Neural cell (in vitro differentiated cells): Measurements from ENCODE around the gene PAK1. TPM values are rescaled to one million over a fixed set of nuclear protein-coding genes. Genes with fewer than 3 reads are reported as not detected.

Source experiments
- H2AFZ ChIP-seq: fragments of 200-600, 300-800 bp; sonication (generic), shearing (Covaris generic); 2 replicates; pipeline ENCODE4 v1.6.0; 2014; ENCODE audit warnings: low read depth, mild to moderate bottlenecking, antibody characterized with exemption, low read length, moderate library complexity
- H3F3A ChIP-seq: fragments of 200-600 bp; shearing (Covaris generic); 2 replicates; pipeline ENCODE4 v1.6.1; 2016; ENCODE audit warnings: mild to moderate bottlenecking, moderate library complexity, mixed read lengths, antibody characterized with exemption, low read length; ENCODE audit not compliant: insufficient read depth, poor library complexity, severe bottlenecking
- H3K27ac ChIP-seq: fragments of 200-600, 300-800 bp; sonication (generic), shearing (Covaris generic); 2 replicates; pipeline ENCODE4 v1.5.1; 2014; ENCODE audit warnings: mild to moderate bottlenecking, low read length, moderate library complexity
- H3K27me3 ChIP-seq: fragments of 300-800, 200-600 bp; sonication (generic), shearing (Covaris generic); 2 replicates; pipeline ENCODE4 v1.6.0; 2014; ENCODE audit warnings: mild to moderate bottlenecking, low read depth, low read length, moderate library complexity; ENCODE audit not compliant: insufficient read depth
- H3K36me3 ChIP-seq: fragments of 300-800, 200-600 bp; sonication (generic), shearing (Covaris generic); 2 replicates; pipeline ENCODE4 v1.5.1; 2014; ENCODE audit warnings: mild to moderate bottlenecking, antibody characterized with exemption, low read length, moderate library complexity; ENCODE audit not compliant: insufficient read depth
- H3K4me2 ChIP-seq: fragments of 300-800, 200-600 bp; sonication (generic), shearing (Covaris generic); 2 replicates; pipeline ENCODE4 v1.6.0; 2014; ENCODE audit warnings: mild to moderate bottlenecking, low read length
- H3K4me3 ChIP-seq: fragments of 300-800, 200-600 bp; sonication (generic), shearing (Covaris generic); 2 replicates; pipeline ENCODE4 v1.5.1; 2014; ENCODE audit warnings: mild to moderate bottlenecking, low read length, moderate library complexity
- H3K79me2 ChIP-seq: fragments of 200-600 bp; shearing (Covaris generic); replicated peaks from 2 replicates; pipeline ENCODE4 v1.6.0; 2014; ENCODE audit warnings: mild to moderate bottlenecking, low read length, moderate library complexity; ENCODE audit not compliant: insufficient read depth
- H3K9ac ChIP-seq: fragments of 300-800, 200-600 bp; sonication (generic), shearing (Covaris generic); 2 replicates; pipeline ENCODE4 v1.6.1; 2016; ENCODE audit warnings: mild to moderate bottlenecking, low read length, mixed read lengths
- H3K9me2 ChIP-seq: fragments of 200-600 bp; shearing (Covaris generic); 2 replicates; pipeline ENCODE4 v1.6.1; 2016; ENCODE audit warnings: mild to moderate bottlenecking, low read length, mixed read lengths; ENCODE audit not compliant: insufficient read depth
- H3K9me3 ChIP-seq: fragments of 200-600, 300-800 bp; sonication (generic), shearing (Covaris generic); 2 replicates; pipeline ENCODE4 v1.6.1; 2016; ENCODE audit warnings: mild to moderate bottlenecking, mixed run types, low read length, moderate library complexity, mixed read lengths
- H4K20me1 ChIP-seq: fragments of 200-600 bp; shearing (Covaris generic); 2 replicates; pipeline ENCODE4 v1.6.1; 2016; ENCODE audit warnings: mild to moderate bottlenecking, mixed run types; ENCODE audit not compliant: insufficient read depth
- CTCF ChIP-seq: fragments of 450-650 bp; IDR thresholded peaks from 2 replicates; pipeline ENCODE4 v1.5.1; 2014; ENCODE audit warnings: antibody characterized with exemption, mild to moderate bottlenecking, moderate library complexity; ENCODE audit not compliant: poor library complexity, severe bottlenecking
- EP300 ChIP-seq: fragments of 450-650 bp; conservative IDR thresholded peaks from 2 replicates; pipeline ENCODE4 v1.6.1; 2014; ENCODE audit warnings: antibody characterized with exemption, mild to moderate bottlenecking, moderate library complexity; ENCODE audit not compliant: poor library complexity, severe bottlenecking
- EZH2 ChIP-seq: fragments of 200-600, 300-800 bp; shearing (Covaris generic), sonication (generic); IDR thresholded peaks from 2 replicates; pipeline ENCODE4 v1.6.1; 2014; ENCODE audit warnings: antibody characterized with exemption, low read length, borderline replicate concordance, mild to moderate bottlenecking; ENCODE audit not compliant: insufficient read depth, poor library complexity, severe bottlenecking
- MXI1 ChIP-seq: fragments of 450-650 bp; conservative IDR thresholded peaks from 2 replicates; pipeline ENCODE4 v1.6.1; 2014; ENCODE audit warnings: antibody characterized with exemption, mild to moderate bottlenecking; ENCODE audit not compliant: poor library complexity, severe bottlenecking
- POLR2AphosphoS5 ChIP-seq: IDR thresholded peaks from 2 replicates; pipeline ENCODE4 v1.6.1; 2012
- RAD21 ChIP-seq: fragments of 450-650 bp; conservative IDR thresholded peaks from 2 replicates; pipeline ENCODE4 v1.6.1; 2014; ENCODE audit warnings: antibody characterized with exemption, mild to moderate bottlenecking, moderate library complexity
- REST ChIP-seq: IDR thresholded peaks from 2 replicates; pipeline ENCODE4 v1.6.1; 2012; ENCODE audit warnings: borderline replicate concordance
- SMC3 ChIP-seq: fragments of 450-650 bp; conservative IDR thresholded peaks from 2 replicates; pipeline ENCODE4 v1.6.1; 2014; ENCODE audit warnings: antibody characterized with exemption, mild to moderate bottlenecking, moderate library complexity; ENCODE audit not compliant: poor library complexity
- TAF1 ChIP-seq: IDR thresholded peaks from 2 replicates; pipeline ENCODE4 v1.6.1; 2012; ENCODE audit warnings: low read depth
- polyA plus RNA-seq: library from polyadenylated mRNA; depleted of rRNA; stranded (reverse); fragments of >200 nt; gene quantifications from 2 replicates; pipeline ENCODE4 v1.2.3, GENCODE V29; 2014

PAK1 gene
- polyA plus RNA-seq, 1 donor from 2014 or later, result 65.2 TPM

- Histone ChIP-seq H3K4me3 (no peak overlapping the region), H3K9ac (no peak overlapping the region), H3K79me2 (no peaks in the 10 kb centered on the region), H3K27me3 (no peaks in the 10 kb centered on the region), H3F3A (no peaks in the 10 kb centered on the region), H3K27ac (no peak overlapping the region), H3K36me3 (no peaks in the 10 kb centered on the region), H4K20me1 (no peaks in the 10 kb centered on the region), H3K9me3 (no peaks in the 10 kb centered on the region), H3K9me2 (no peaks in the 10 kb centered on the region), H2AFZ (no peak overlapping the region), H3K4me2 (no peak overlapping the region)
- TF ChIP-seq EP300, result no peak
- TF ChIP-seq RAD21, result no peak
- no peak for TF ChIP-seq MXI1
- TF ChIP-seq CTCF, result no peak
- no peak for TF ChIP-seq SMC3
- no peak for TF ChIP-seq POLR2AphosphoS5
- TF ChIP-seq TAF1, result no peak
- no peak for TF ChIP-seq REST
- TF ChIP-seq EZH2, result no peak
These were observed 46.0 kb upstream of the PAK1 start for GRCh38 chr11:77519847-77520246.

- H3K9ac ChIP-seq, result no peak overlapping the region
- H3K27me3 ChIP-seq, result no peaks in the 10 kb centered on the region
- no peak overlapping the region for H3K4me2 ChIP-seq
- no peaks in the 10 kb centered on the region for H4K20me1 ChIP-seq
- H2AFZ ChIP-seq, result no peak overlapping the region
- no peaks in the 10 kb centered on the region for H3K36me3 ChIP-seq
- no peaks in the 10 kb centered on the region for H3F3A ChIP-seq
- H3K9me2 ChIP-seq, result no peaks in the 10 kb centered on the region
- TF ChIP-seq EZH2 (no peak), CTCF (no peak), EP300 (no peak), MXI1 (no peak), POLR2AphosphoS5 (no peak), TAF1 (no peak), RAD21 (no peak), REST (no peak), SMC3 (no peak)
- no peak overlapping the region for H3K4me3 ChIP-seq
- H3K9me3 ChIP-seq, result no peaks in the 10 kb centered on the region
- no peak overlapping the region for H3K27ac ChIP-seq
- no peaks in the 10 kb centered on the region for H3K79me2 ChIP-seq
These were observed 44.6 kb upstream of the PAK1 start for GRCh38 chr11:77518471-77518870.
